ENCODE results near the gene ESRRA. TPM values are rescaled to one million over a fixed set of nuclear protein-coding genes. Genes with fewer than 3 reads are reported as not detected.
A peak's percentile ranks its signal among the peaks of the same experiment; 100 is the strongest.

Gene ESRRA
- total and polyA plus RNA-seq, 8 donors: 45.5 to 685 (median 87.0) TPM

DNA sequence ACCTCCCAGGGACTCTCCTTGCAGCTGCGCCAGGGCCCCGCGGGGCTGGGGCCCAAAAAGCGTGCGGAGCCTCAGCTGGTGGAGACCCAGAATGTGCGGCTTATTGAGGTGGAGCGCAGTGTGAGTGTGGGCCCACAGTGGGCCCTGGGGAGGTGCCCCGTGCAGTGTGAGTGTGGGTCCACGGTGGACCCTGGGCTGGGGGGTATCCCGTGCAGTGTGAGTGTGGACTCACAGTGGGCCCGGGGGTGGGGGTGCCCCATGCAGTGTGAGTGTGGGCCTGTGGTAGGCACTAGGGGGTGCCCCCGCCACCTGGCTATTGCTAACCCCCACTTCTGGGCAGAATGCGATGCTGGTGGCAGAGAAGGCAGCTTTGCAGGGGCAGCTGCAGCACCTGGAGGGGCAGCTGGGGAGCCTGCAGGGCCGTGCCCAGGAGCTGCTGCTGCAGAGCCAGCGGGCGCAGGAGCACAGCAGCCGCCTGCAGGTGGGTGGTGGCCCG lies 45.9 kb downstream of the ESRRA start:
- Histone ChIP-seq H3K36me3 (peaks cover 0 to 10% (median 0%) of the 10 kb centered on the region in 4 donors), H3K4me3 (no peak overlapping the region), H3K4me1 (peaks cover 6 to 39% (median 24%) of the 10 kb centered on the region in 4 donors), H3K27me3 (no peaks in the 10 kb centered on the region), H3K9me3 (no peaks in the 10 kb centered on the region), H3K27ac (no peak overlapping the region)
- no peak for TF ChIP-seq EP300 (IDR thresholded peaks at IDR 0.05)
- no peak for TF ChIP-seq POLR2AphosphoS5 (IDR thresholded peaks at IDR 0.05)
- no peak for TF ChIP-seq CTCF (IDR thresholded peaks at IDR 0.05)
- TF ChIP-seq POLR2A (IDR thresholded peaks at IDR 0.05): no peak
- intact Hi-C loops (cut with DNase I; ENCODE audit: low total_unique reads): no loop called here
- no peak for DNase-seq
- 86 to 94% (median 92%) methylated on average over 17 to 18 of the region's 18 CpGs for WGBS, 5 donors

- Histone ChIP-seq H3K4me1 (peaks cover 9 to 42% (median 27%) of the 10 kb centered on the region in 4 donors), H3K9me3 (no peaks in the 10 kb centered on the region), H3K27ac (no peak overlapping the region), H3K4me3 (no peak overlapping the region), H3K36me3 (peaks cover 0 to 10% (median 0%) of the 10 kb centered on the region in 4 donors), H3K27me3 (no peaks in the 10 kb centered on the region)
- TF ChIP-seq CTCF (IDR thresholded peaks at IDR 0.05) (no peak), POLR2A (IDR thresholded peaks at IDR 0.05) (no peak), EP300 (IDR thresholded peaks at IDR 0.05) (no peak), POLR2AphosphoS5 (IDR thresholded peaks at IDR 0.05) (no peak)
- WGBS, 5 donors: 92 to 97% (median 93%) methylated on average over 19 to 33 of the region's 33 CpGs
- intact Hi-C loops (cut with DNase I; ENCODE audit: low total_unique reads): no loop called here
- peak in 1 of 2 donors; percentile 13 for DNase-seq
Observed at GRCh38 chr11:64352099-64352994, 47.0 kb downstream of the ESRRA start.

DNA sequence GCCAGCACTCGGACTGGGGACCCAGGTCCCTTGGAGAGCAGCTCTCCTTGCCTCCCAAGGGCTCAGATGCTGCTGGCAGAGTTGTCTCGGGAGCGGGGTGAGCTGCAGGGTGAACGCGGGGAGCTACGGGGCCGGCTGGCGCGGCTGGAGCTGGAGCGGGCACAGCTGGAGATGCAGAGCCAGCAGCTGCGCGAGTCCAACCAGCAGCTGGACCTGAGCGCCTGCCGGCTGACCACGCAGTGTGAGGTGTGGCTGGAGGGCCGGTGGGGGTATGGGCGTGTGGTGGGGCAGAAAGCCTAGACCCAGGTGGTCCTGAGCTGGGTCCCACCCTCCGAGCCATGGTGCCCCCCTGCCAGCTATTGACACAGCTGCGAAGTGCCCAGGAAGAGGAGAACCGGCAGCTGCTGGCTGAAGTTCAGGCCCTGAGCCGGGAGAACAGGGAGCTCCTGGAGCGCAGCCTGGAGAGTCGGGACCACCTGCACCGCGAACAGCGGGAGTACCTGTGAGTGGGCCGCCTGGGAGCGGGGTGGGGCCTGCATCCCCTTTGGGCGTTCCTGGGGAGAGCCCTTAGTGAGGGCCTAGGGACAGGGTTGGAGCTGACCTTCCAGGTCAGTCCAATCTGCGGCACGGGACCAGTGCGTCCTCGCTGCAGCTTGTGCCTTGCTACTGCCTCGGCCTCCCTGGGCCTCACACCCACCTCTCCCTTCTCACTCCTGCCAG lies 47.8 kb downstream of the ESRRA start:
- Histone ChIP-seq H3K4me1 (peaks cover 17 to 45% (median 31%) of the 10 kb centered on the region in 4 donors), H3K9me3 (no peaks in the 10 kb centered on the region), H3K36me3 (peaks cover 0 to 10% (median 0%) of the 10 kb centered on the region in 4 donors), H3K27me3 (no peaks in the 10 kb centered on the region), H3K27ac (no peak overlapping the region), H3K4me3 (no peak overlapping the region)
- peak in 1 of 2 donors; percentile 15 for DNase-seq
- 61 to 80% (median 77%) methylated on average over 28 to 34 of the region's 34 CpGs for WGBS, 5 donors
- intact Hi-C loops (cut with DNase I; ENCODE audit: low total_unique reads): no loop called here
- TF ChIP-seq POLR2A (IDR thresholded peaks at IDR 0.05) (no peak), POLR2AphosphoS5 (IDR thresholded peaks at IDR 0.05) (no peak), EP300 (IDR thresholded peaks at IDR 0.05) (no peak), CTCF (IDR thresholded peaks at IDR 0.05) (no peak)

Data from stomach (tissue), 9 donors.